Kidney epithelial cell (primary cell): Measurements from ENCODE around the gene ARID1A. TPM values are rescaled to one million over a fixed set of nuclear protein-coding genes. Genes with fewer than 3 reads are reported as not detected.

Source experiments
- DNase-seq: peaks from one replicate; pipeline ENCODE4 v3.0.0-alpha.2; 2010; ENCODE audit warnings: low read depth
- H3K27me3 ChIP-seq: 2 replicates; pipeline ENCODE4 v1.6.0; 2011; ENCODE audit warnings: low read length; ENCODE audit not compliant: control insufficient read depth, insufficient read depth
- H3K36me3 ChIP-seq: 2 replicates; pipeline ENCODE4 v1.5.1; 2011; ENCODE audit warnings: low read length; ENCODE audit not compliant: control insufficient read depth, insufficient read depth
- H3K4me3 ChIP-seq: 2 replicates; pipeline ENCODE4 v1.5.1; 2011; ENCODE audit warnings: low read depth, mild to moderate bottlenecking, control low read depth, low read length
- total RNA-seq: library from RNA; depleted of rRNA; stranded (reverse); fragments of >200 nt; gene quantifications from 2 replicates; pipeline ENCODE4 v1.2.3, GENCODE V29; 2015
- TF ChIP-seq, protein P1 (sequence below): IDR thresholded peaks from 2 replicates; pipeline ENCODE4 v1.5.1; 2011; ENCODE audit warnings: mild to moderate bottlenecking, moderate library complexity, low read length, control low read depth, inconsistent platforms; ENCODE audit not compliant: insufficient read depth, poor library complexity, severe bottlenecking

Gene ARID1A
- total RNA-seq, 1 donor from 2014 or later = 43.7 TPM

GRCh38 chr1:26783646-26784022 is 87.8 kb downstream of the ARID1A start:
- TF ChIP-seq, protein P1, sequence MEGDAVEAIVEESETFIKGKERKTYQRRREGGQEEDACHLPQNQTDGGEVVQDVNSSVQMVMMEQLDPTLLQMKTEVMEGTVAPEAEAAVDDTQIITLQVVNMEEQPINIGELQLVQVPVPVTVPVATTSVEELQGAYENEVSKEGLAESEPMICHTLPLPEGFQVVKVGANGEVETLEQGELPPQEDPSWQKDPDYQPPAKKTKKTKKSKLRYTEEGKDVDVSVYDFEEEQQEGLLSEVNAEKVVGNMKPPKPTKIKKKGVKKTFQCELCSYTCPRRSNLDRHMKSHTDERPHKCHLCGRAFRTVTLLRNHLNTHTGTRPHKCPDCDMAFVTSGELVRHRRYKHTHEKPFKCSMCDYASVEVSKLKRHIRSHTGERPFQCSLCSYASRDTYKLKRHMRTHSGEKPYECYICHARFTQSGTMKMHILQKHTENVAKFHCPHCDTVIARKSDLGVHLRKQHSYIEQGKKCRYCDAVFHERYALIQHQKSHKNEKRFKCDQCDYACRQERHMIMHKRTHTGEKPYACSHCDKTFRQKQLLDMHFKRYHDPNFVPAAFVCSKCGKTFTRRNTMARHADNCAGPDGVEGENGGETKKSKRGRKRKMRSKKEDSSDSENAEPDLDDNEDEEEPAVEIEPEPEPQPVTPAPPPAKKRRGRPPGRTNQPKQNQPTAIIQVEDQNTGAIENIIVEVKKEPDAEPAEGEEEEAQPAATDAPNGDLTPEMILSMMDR = no peak
- peaks cover 4% of the 10 kb centered on the region for H3K36me3 ChIP-seq
- no peak overlapping the region for H3K4me3 ChIP-seq
- H3K27me3 ChIP-seq = no peaks in the 10 kb centered on the region
- DNase-seq = no peak

GRCh38 chr1:26784023-26784871 is 88.4 kb downstream of the ARID1A start:
- Histone ChIP-seq H3K36me3 (peaks cover 4% of the 10 kb centered on the region), H3K4me3 (no peak overlapping the region), H3K27me3 (no peaks in the 10 kb centered on the region)
- TF ChIP-seq, protein P1 = no peak
- DNase-seq = no peak

- Histone ChIP-seq H3K36me3 (no peaks in the 10 kb centered on the region), H3K27me3 (no peaks in the 10 kb centered on the region), H3K4me3 (no peak overlapping the region)
- no peak for DNase-seq
- TF ChIP-seq, protein P1 = no peak
These were observed 89.1 kb downstream of the ARID1A start for GRCh38 chr1:26784886-26785285.

GRCh38 chr1:26785611-26786436 is 90.0 kb downstream of the ARID1A start:
- Histone ChIP-seq H3K27me3 (no peaks in the 10 kb centered on the region), H3K36me3 (no peaks in the 10 kb centered on the region), H3K4me3 (no peak overlapping the region)
- no peak for DNase-seq
- TF ChIP-seq, protein P1 = no peak

DNA sequence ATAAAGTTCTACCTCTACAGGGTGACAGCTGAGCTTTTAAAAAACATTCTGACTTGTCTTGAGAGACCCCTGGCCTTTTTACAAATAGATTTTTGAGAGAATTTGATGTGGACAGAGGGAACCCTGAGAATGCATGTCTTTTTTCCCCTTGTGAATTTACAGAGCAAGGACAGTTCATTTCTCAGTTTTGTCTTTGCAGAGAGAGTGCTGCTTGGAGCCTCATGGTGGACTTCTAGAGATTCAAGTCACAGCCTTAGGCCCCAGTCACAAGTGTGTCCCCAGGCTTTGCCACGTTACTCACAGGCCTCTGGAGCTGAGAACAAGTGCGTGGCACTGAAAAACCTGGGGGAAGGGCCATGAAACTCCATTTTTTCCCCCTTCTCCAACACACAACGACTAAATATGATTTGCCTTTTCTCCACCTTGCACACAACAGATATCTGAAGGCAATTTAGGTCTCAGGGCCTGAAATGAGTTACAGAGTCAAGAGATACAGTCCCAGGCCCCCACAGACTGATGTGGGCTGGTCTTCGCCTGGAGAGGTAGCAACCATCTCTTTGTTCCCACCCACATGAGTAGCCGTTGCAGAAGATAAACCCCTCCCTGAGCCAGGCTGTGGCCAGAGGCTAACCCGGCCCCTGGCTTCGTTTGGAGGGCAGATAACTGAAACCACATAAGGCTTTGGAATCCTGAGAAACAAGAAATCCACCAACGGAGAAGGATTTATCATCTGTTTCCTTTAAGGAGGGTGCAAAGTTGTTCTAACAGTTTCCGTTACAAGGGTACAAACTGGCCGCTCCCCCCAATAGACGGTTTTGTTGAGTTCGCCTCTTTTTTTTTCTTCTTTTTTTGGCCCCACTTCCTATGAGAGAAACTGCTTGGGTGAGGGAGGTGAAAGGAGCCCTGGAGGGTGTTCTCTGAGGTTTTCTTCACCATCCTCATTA is 90.9 kb downstream of the ARID1A start:
- no peak for DNase-seq
- TF ChIP-seq, protein P1 = no peak
- H3K4me3 ChIP-seq = peak overlapping the region; percentile 68
- no peaks in the 10 kb centered on the region for H3K36me3 ChIP-seq
- no peaks in the 10 kb centered on the region for H3K27me3 ChIP-seq
